CD4-positive, alpha-beta memory T cell (primary cell): ENCODE data around the gene NGEF. TPM values are rescaled to one million over a fixed set of nuclear protein-coding genes. Genes with fewer than 3 reads are reported as not detected.

Experiments
- CTCF ChIA-PET: fragments of 350-600 bp; sonication (Branson Sonifier 250); formaldehyde crosslinking; loops from one replicate; lab custom pipeline; 2021; ENCODE audit warnings: inconsistent platforms; ENCODE audit not compliant: partially characterized antibody; lab: Charles Lee
- POLR2A ChIA-PET: fragments of 350-600 bp; sonication (Branson Sonifier 250); formaldehyde crosslinking; loops from one replicate; lab custom pipeline; 2021; ENCODE audit not compliant: partially characterized antibody; lab: Charles Lee
- DNase-seq, 5 donors: peaks; one replicate each; pipeline versions ENCODE4 v3.0.0 to v3.0.0-alpha.2; 2020 to 2022; ENCODE audit warnings: mixed read lengths in 1 of 5
- H3K27ac ChIP-seq: one replicate; pipeline ENCODE4 v1.7.0; 2013; ENCODE audit warnings: low read depth, low read length
- H3K27me3 ChIP-seq: 2 replicates; pipeline ENCODE4 v1.7.0; 2013; ENCODE audit warnings: mild to moderate bottlenecking, low read length, moderate library complexity; ENCODE audit not compliant: insufficient read depth
- H3K36me3 ChIP-seq: 2 replicates; pipeline ENCODE4 v1.7.0; 2013; ENCODE audit warnings: mild to moderate bottlenecking, low read length, moderate library complexity; ENCODE audit not compliant: insufficient read depth
- H3K4me1 ChIP-seq: 2 replicates; pipeline ENCODE4 v1.7.0; 2013; ENCODE audit warnings: mild to moderate bottlenecking, low read length, moderate library complexity; ENCODE audit not compliant: insufficient read depth
- H3K4me3 ChIP-seq, 2 donors: one replicate each; pipeline ENCODE4 v1.7.0; 2013; ENCODE audit warnings: low read length in 2 of 2, mild to moderate bottlenecking in 1 of 2
- H3K9me3 ChIP-seq, 2 donors: one replicate each; pipeline ENCODE4 v1.7.0; 2013; ENCODE audit warnings: low read length in 2 of 2, control low read depth in 1 of 2; ENCODE audit not compliant: control insufficient read depth in 1 of 2
- H3K27ac Mint-ChIP-seq, 7 donors: one replicate each; pipeline ENCODE4 v1.8.0; 2020 to 2021; ENCODE audit warnings: mixed read lengths in 7 of 7, mild to moderate bottlenecking in 6 of 7, inconsistent platforms in 3 of 7, moderate library complexity in 3 of 7
- H3K27me3 Mint-ChIP-seq, 2 donors: one replicate each; pipeline ENCODE4 v1.8.0; 2020 to 2021; ENCODE audit warnings: mixed read lengths in 2 of 2
- H3K36me3 Mint-ChIP-seq, 2 donors: one replicate each; pipeline ENCODE4 v1.8.0; 2020 to 2021; ENCODE audit warnings: mixed read lengths in 2 of 2, inconsistent platforms in 1 of 2, mild to moderate bottlenecking in 1 of 2
- H3K4me1 Mint-ChIP-seq, 4 donors: one replicate each; pipeline ENCODE4 v1.8.0; 2020 to 2021; ENCODE audit warnings: mixed read lengths in 4 of 4, mild to moderate bottlenecking in 1 of 4
- H3K4me3 Mint-ChIP-seq, 8 donors: one replicate each; pipeline ENCODE4 v1.8.0; 2020 to 2021; ENCODE audit warnings: mixed read lengths in 8 of 8, mild to moderate bottlenecking in 7 of 8, moderate library complexity in 6 of 8, inconsistent platforms in 3 of 8
- H3K9me3 Mint-ChIP-seq, 8 donors: one replicate each; pipeline ENCODE4 v1.8.0; 2020 to 2021; ENCODE audit warnings: mixed read lengths in 8 of 8, mild to moderate bottlenecking in 5 of 8, inconsistent platforms in 3 of 8, moderate library complexity in 1 of 8
- intact Hi-C: fragments of 100-400 bp; cut with micrococcal nuclease; formaldehyde crosslinking; loops from one replicate; pipeline ENCODE4 v1.15.1; 2023
- polyA plus RNA-seq, 2 donors: library from polyadenylated mRNA; unstranded; fragments of 300-500 nt; fragmentation: Illumina TruSeq; gene quantifications; one replicate each; pipeline ENCODE4 v1.2.3, GENCODE V29; 2021
- total RNA-seq, 2 experiments: library from RNA; stranded (reverse); gene quantifications; one replicate each; pipeline ENCODE4 v1.2.3, GENCODE V29; 2021

The NGEF gene
- total and polyA plus RNA-seq, 4 experiments from 2014 or later, result not detected

GRCh38 chr2:232870766-232871371, 142.2 kb downstream of the NGEF start:
- H3K36me3 ChIP-seq, result no peaks in the 10 kb centered on the region
- H3K27ac ChIP-seq, result no peak overlapping the region
- H3K36me3 Mint-ChIP-seq, result peaks cover 0 to 3% of the 10 kb centered on the region in 2 donors
- intact Hi-C loops, result no loop called here
- H3K4me3 ChIP-seq, result no peak overlapping the region
- H3K4me1 ChIP-seq, result peaks cover 6% of the 10 kb centered on the region
- H3K9me3 Mint-ChIP-seq, result no peaks in the 10 kb centered on the region
- ChIA-PET POLR2A (no interaction called here), CTCF (interaction anchor here (0.9 to 1.2 kb wide), 2 partner anchors 16 to 388 kb away, joined by 3 read pairs; no protein-coding TSS in a partner anchor)
- peak overlapping the region in 1 of 7 donors; percentile 56 for H3K27ac Mint-ChIP-seq
- H3K27me3 ChIP-seq, result peaks cover 4% of the 10 kb centered on the region
- no peak overlapping the region for H3K4me3 Mint-ChIP-seq
- no peak for DNase-seq
- peaks cover 11 to 13% of the 10 kb centered on the region in 2 donors for H3K27me3 Mint-ChIP-seq
- H3K4me1 Mint-ChIP-seq, result peaks cover 2 to 9% (median 6%) of the 10 kb centered on the region in 4 donors
- no peaks in the 10 kb centered on the region for H3K9me3 ChIP-seq

GRCh38 chr2:232870018-232870765, 142.9 kb downstream of the NGEF start, which contains the start of gene SNORC:
Gene SNORC (plus strand): TSS chr2:232870264. CDS start chr2:232870342, 78 bp downstream.
- Histone ChIP-seq H3K36me3 (no peaks in the 10 kb centered on the region), H3K9me3 (no peaks in the 10 kb centered on the region), H3K4me3 (no peak within 1 kb of the TSS), H3K4me1 (no peaks in the 10 kb centered on the region), H3K27me3 (no peaks in the 10 kb centered on the region), H3K27ac (no peak within 1 kb of the TSS)
- intact Hi-C loops, result no loop called here
- Mint-ChIP-seq H3K36me3 (peaks cover 0 to 3% of the 10 kb centered on the region in 2 donors), H3K4me1 (peaks cover 0 to 3% (median under 1%) of the 10 kb centered on the region in 4 donors), H3K9me3 (no peaks in the 10 kb centered on the region), H3K27me3 (peaks cover 6 to 8% of the 10 kb centered on the region in 2 donors), H3K27ac (peak within 1 kb of the TSS in 1 of 7 donors; percentile 56), H3K4me3 (no peak within 1 kb of the TSS)
- POLR2A ChIA-PET, result no interaction called here
- CTCF ChIA-PET, result interaction anchor here (0.9 to 1.2 kb wide), 2 partner anchors 15 to 389 kb away, joined by 3 read pairs; no protein-coding TSS in a partner anchor
- no peak for DNase-seq

- ChIA-PET CTCF (no interaction called here), POLR2A (no interaction called here)
- intact Hi-C loops, result no loop called here
- H3K27ac ChIP-seq, result no peak overlapping the region
- no peaks in the 10 kb centered on the region for H3K9me3 ChIP-seq
- no peaks in the 10 kb centered on the region for H3K4me1 Mint-ChIP-seq
- no peak overlapping the region for H3K4me3 ChIP-seq
- H3K36me3 Mint-ChIP-seq, result peaks cover 0 to 3% of the 10 kb centered on the region in 2 donors
- no peaks in the 10 kb centered on the region for H3K4me1 ChIP-seq
- DNase-seq, result no peak
- H3K27me3 ChIP-seq, result no peaks in the 10 kb centered on the region
- H3K9me3 Mint-ChIP-seq, result no peaks in the 10 kb centered on the region
- no peaks in the 10 kb centered on the region for H3K36me3 ChIP-seq
- H3K27me3 Mint-ChIP-seq, result peaks cover 0 to 3% of the 10 kb centered on the region in 2 donors
- H3K27ac Mint-ChIP-seq, result no peak overlapping the region
- H3K4me3 Mint-ChIP-seq, result no peak overlapping the region
Measured at GRCh38 chr2:232869138-232870017, 143.7 kb downstream of the NGEF start.

- no peaks in the 10 kb centered on the region for H3K9me3 Mint-ChIP-seq
- H3K36me3 ChIP-seq, result no peaks in the 10 kb centered on the region
- H3K27ac Mint-ChIP-seq, result no peak overlapping the region
- no peaks in the 10 kb centered on the region for H3K9me3 ChIP-seq
- H3K27ac ChIP-seq, result no peak overlapping the region
- H3K27me3 ChIP-seq, result no peaks in the 10 kb centered on the region
- intact Hi-C loops, result no loop called here
- no peaks in the 10 kb centered on the region for H3K27me3 Mint-ChIP-seq
- H3K4me1 ChIP-seq, result no peaks in the 10 kb centered on the region
- ChIA-PET POLR2A (no interaction called here), CTCF (no interaction called here)
- H3K4me3 Mint-ChIP-seq, result no peak overlapping the region
- DNase-seq, result no peak
- H3K4me1 Mint-ChIP-seq, result peaks cover 0 to 3% (median 0%) of the 10 kb centered on the region in 4 donors
- H3K4me3 ChIP-seq, result no peak overlapping the region
- H3K36me3 Mint-ChIP-seq, result peaks cover 4 to 6% of the 10 kb centered on the region in 2 donors
Measured at GRCh38 chr2:232866104-232866503, 147.0 kb downstream of the NGEF start.

GRCh38 chr2:232865165-232865564, 147.9 kb downstream of the NGEF start:
- Histone ChIP-seq H3K4me1 (no peaks in the 10 kb centered on the region), H3K4me3 (no peak overlapping the region), H3K27ac (no peak overlapping the region), H3K27me3 (no peaks in the 10 kb centered on the region), H3K9me3 (no peaks in the 10 kb centered on the region), H3K36me3 (no peaks in the 10 kb centered on the region)
- no peak for DNase-seq
- H3K27me3 Mint-ChIP-seq, result no peaks in the 10 kb centered on the region
- CTCF ChIA-PET, result no interaction called here
- H3K36me3 Mint-ChIP-seq, result peaks cover 12 to 14% of the 10 kb centered on the region in 2 donors
- H3K27ac Mint-ChIP-seq, result no peak overlapping the region
- peaks cover 0 to 3% (median 0%) of the 10 kb centered on the region in 4 donors for H3K4me1 Mint-ChIP-seq
- no peaks in the 10 kb centered on the region for H3K9me3 Mint-ChIP-seq
- no peak overlapping the region for H3K4me3 Mint-ChIP-seq
- POLR2A ChIA-PET, result no interaction called here
- intact Hi-C loops, result no loop called here

GRCh38 chr2:232863996-232864395, 149.1 kb downstream of the NGEF start:
- DNase-seq, result no peak
- no peak overlapping the region for H3K4me3 Mint-ChIP-seq
- Histone ChIP-seq H3K27ac (no peak overlapping the region), H3K27me3 (no peaks in the 10 kb centered on the region), H3K9me3 (no peaks in the 10 kb centered on the region), H3K36me3 (no peaks in the 10 kb centered on the region), H3K4me3 (no peak overlapping the region), H3K4me1 (no peaks in the 10 kb centered on the region)
- H3K27ac Mint-ChIP-seq, result no peak overlapping the region
- H3K4me1 Mint-ChIP-seq, result peaks cover 0 to 3% (median 0%) of the 10 kb centered on the region in 4 donors
- POLR2A ChIA-PET, result no interaction called here
- no peaks in the 10 kb centered on the region for H3K27me3 Mint-ChIP-seq
- intact Hi-C loops, result no loop called here
- H3K36me3 Mint-ChIP-seq, result peaks cover 18 to 19% of the 10 kb centered on the region in 2 donors
- H3K9me3 Mint-ChIP-seq, result no peaks in the 10 kb centered on the region
- CTCF ChIA-PET, result no interaction called here

GRCh38 chr2:232861353-232861752, 151.7 kb downstream of the NGEF start:
- Mint-ChIP-seq H3K27me3 (no peaks in the 10 kb centered on the region), H3K9me3 (no peaks in the 10 kb centered on the region), H3K4me3 (no peak overlapping the region), H3K4me1 (peaks cover 0 to 3% (median 0%) of the 10 kb centered on the region in 4 donors), H3K27ac (no peak overlapping the region), H3K36me3 (peaks cover 38 to 45% of the 10 kb centered on the region in 2 donors)
- no peaks in the 10 kb centered on the region for H3K9me3 ChIP-seq
- H3K27ac ChIP-seq, result no peak overlapping the region
- H3K27me3 ChIP-seq, result no peaks in the 10 kb centered on the region
- no peaks in the 10 kb centered on the region for H3K4me1 ChIP-seq
- POLR2A ChIA-PET, result no interaction called here
- no peak overlapping the region for H3K4me3 ChIP-seq
- H3K36me3 ChIP-seq, result peaks cover 14% of the 10 kb centered on the region
- CTCF ChIA-PET, result no interaction called here
- DNase-seq, result no peak
- intact Hi-C loops, result no loop called here
